ENCODE data around the gene AKAP9.
"Not testable (repeated sequence)": the region's sequence is repeated elsewhere in the genome, so short reads cannot be mapped to it uniquely, and the experiment has no call there.

Gene AKAP9

DNA sequence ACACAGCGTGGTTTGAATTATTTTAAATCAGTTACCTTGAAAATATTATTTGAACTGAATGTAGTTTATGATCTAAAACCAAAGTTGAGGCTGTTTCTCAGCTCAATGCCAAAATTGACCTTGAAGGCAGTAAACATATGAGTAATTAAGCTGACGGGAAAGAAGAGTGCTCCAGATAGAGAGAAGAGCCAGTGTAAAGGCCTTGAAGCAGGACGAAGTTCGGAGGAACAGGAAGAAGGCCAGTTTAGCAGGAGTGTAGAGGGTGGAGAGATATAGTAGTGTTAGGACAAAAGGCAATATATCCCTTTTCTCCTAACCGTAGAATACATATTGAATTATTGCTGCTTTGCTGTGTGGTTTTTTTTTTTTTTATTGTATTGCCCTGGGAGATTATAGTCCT is 130.4 kb downstream of the AKAP9 start:
- no peak for DNase-seq

DNA sequence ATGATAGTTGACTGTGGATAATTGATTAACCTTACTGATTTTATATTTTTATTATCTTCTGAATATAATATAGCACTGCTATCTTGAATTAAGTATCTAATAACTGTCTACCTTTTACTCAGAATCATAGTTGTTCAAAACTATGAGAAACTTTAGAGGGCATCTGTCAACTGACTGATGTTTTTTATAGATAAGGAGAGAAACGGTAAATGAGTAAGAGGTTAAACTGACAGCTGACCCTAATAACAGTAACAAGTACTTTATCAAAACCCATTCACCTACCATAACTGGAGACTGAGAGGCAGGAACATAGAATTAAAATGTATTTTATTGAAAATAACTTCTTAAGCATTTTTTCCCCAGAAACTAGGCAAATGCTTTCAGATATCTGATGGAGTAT is 131.5 kb downstream of the AKAP9 start:
- no peak for DNase-seq

- DNase-seq: no peak
Observed at GRCh38 chr7:92072708-92073107, 132.0 kb downstream of the AKAP9 start.

- no peak for DNase-seq
Observed at GRCh38 chr7:92075455-92076158, 134.9 kb downstream of the AKAP9 start.

DNA sequence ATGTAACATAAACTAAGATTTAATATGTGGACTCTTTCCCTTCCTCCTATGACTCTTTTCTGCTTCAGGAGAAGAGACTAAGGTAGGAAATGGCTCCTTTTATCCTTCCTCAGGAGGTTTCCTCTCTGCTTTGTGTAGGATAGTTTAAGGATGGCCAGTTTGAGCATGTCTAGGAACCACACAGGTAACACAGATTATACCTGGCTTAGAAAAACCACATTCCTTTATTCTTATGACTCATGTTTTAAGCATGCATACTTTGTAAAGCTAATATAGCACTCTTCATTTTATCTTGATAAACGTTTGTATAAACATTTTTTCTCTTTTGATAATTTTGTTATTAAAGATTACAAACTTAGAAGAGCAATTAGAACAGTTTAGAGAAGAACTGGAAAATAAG is 135.8 kb downstream of the AKAP9 start:
- no peak for DNase-seq

- DNase-seq: not testable (repeated sequence)
Observed at GRCh38 chr7:92083922-92084321, 143.3 kb downstream of the AKAP9 start.

DNA sequence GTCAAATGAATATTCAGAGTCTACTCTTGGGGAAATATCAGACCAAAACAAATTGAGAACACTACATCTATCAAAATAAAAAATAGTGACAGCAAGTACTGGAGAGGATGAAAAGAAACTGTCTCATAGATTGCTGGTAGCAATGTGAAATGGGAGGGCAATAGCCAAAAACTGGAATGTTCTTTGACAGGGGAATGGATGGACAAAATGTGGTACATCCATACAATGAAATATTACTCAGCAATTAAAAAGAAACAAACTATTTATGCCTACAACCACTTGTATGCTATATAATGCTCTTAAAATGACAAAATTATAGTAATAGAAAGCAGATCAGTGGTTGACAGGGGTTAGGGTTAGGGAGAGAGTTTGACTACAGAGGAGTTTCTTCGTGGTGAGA is 147.6 kb downstream of the AKAP9 start:
- no peak for DNase-seq

DNA sequence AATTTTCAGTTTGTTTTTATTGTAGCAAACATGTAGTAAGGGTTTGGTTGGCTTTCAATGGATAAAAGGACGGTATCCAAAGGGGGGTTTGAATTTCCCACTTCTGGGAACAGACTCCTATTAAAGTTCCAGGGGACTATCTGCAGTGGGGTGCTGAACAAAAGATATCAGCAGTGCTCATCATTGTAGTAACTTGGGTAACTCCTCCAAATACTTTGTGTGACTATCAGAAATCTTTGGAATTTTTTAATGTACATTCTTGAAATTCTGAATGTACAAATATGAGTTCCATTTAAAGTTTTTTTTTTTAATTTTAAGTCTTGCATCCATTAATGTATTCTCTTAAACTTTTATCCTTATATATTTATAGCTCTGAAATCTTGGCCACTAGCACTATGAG is 151.5 kb downstream of the AKAP9 start:
- no peak for DNase-seq

- DNase-seq: no peak
Observed at GRCh38 chr7:92095380-92095779, 154.7 kb downstream of the AKAP9 start.

GRCh38 chr7:92100534-92100933 is 159.9 kb downstream of the AKAP9 start:
- no peak for DNase-seq

DNA sequence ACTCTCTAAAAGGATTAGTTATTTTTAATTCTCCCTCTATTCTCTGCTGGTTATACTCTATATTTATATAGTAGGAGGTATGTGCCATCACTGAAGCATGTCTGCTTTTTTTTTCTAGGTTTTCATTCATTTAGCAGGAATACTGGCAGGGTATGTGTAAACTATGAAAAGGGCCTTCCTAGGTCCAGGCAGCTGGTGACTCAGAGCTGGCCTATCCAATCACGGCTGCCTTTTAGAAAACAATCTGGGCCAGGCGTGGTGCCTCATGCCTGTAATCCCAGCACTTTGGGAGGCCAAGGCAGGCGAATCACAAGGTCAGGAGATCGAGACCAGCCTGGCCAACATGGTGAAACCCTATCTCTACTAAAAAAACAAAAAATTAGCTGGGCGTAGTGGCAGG is 162.2 kb downstream of the AKAP9 start:
- DNase-seq: not testable (repeated sequence)

DNA sequence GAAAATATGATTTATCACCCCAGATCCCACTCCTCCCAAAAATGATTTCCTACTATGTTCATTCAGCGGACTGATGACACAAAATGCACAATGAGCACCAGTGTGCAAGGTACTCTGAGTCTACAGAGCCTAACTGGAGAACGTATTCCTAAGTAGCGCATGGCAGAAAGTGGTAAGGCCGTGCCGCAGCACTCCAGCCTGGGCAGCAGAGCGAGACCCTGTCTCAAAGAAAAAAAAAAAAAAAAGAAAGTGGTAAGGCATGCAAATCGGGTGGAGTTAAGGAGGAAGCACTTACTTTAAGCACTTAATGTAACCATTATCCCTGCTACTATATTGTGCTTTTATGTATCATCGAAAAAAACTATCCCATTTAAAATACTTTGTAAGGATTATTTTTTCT is 168.2 kb downstream of the AKAP9 start:
- no peak for DNase-seq

GRCh38 chr7:92110857-92111256 is 170.2 kb downstream of the AKAP9 start:
- no peak for DNase-seq

DNA sequence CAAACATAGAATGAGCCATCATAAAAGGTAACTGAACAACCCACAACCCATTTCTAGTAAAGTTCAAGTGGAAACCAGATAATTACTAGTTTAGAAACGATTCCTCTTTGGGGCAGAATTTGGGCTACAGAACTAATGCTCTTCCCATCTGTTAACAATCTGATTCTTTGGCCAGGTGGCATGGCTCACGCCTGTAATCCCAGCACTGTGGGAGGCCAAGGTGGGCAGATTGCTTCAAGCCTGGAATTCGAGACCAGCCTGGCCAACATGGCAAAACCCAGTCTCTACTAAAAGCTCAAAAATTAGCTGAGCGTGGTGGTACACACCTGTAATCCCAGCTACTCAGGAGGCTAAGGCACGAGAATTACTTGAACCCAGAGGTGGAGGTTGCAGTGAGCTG is 175.2 kb downstream of the AKAP9 start:
- DNase-seq: no peak

- DNase-seq: no peak
Observed at GRCh38 chr7:92116949-92117348, 176.3 kb downstream of the AKAP9 start.

DNA sequence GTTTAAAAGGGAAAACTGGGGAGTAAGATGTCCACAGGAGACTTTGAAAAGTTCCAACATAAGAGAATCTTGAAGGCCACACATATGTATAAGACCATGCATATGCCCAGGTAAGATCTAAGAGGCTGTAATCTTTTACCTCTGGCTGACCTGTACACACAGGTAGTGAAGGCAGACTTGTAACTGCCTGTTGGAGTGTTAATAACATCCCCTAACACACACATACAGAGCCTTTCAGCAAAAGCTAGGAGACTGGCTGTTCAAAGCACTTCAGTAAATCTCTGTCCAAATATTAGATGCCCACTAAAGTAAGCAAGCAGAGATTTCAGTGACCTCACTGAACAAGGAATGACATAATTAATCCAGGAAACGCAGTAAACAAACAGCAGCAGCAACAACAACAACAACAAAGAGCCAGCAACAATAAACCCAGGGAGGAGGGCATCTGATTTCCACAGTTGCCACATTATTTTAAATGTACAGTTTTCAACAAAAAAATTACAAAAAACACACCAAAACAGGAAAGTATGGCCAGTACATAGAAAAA is 178.6 kb downstream of the AKAP9 start:
- DNase-seq: no peak

DNA sequence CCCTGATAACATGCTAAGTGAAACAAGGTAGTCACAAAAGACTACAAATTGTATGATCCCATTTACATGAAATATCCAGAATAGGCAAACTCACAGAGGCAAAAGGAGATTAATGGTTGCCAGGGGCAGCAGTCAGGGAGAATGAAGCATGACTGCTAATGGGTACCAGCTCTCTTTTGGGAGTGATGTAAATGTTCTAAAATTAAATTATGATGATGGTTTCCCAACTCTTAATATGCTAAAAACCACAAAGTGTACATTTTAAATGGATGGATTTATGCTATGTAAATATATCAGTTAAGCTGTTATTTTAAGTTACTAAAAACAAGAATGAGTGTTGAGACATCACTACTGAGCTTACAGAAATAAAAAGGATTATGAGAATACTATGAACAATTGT is 181.0 kb downstream of the AKAP9 start:
- DNase-seq: no peak

DNA sequence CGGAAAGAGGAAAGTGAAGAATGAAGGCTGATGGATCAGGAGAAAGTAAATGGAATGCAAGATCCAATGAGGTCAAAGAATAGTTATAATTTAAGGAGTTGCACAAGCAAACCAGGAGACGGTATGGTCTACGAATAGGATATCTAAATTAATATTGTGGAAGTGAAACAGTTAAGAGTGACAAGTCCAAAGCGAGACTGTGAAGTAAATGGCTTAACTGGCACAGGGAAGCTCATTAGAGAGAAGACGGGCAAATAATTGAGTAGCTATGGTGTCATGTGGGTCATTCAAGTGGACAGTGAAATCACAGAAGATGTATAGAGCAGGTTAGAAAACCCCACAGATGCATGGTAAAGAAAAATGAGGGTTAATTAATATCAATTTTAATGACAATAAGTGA is 190.4 kb downstream of the AKAP9 start:
- DNase-seq: no peak

- no peak for DNase-seq
Observed at GRCh38 chr7:92131764-92132330, 191.2 kb downstream of the AKAP9 start.

DNA sequence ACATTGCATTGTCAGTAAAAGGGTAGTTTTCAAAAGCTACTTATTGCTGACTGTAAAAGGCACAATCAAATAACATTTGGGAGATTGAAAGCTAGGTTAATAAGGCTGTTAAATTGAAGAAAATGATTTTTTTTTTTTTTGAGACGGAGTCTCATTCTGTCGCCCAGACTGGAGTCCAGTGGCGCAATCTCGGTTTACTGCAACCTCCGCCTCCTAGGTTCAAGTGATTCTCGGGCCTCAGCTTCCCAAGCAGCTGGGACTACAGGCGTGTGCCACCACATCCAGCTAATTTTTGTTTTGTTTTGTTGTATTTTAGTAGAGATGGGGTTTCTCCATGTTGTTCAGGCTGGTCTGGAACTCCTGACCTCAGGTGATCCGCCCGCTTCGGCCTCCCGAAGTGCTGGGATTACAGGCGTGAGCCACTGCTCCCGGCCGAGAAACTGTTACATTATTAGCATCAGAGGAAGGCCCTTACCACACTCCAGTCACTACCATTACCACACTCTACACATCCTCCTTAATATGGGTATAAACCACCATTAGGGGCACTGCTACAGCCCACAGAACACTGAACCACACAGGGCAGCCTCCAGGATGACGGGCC is 192.6 kb downstream of the AKAP9 start:
- peak; percentile 17 for DNase-seq

DNA sequence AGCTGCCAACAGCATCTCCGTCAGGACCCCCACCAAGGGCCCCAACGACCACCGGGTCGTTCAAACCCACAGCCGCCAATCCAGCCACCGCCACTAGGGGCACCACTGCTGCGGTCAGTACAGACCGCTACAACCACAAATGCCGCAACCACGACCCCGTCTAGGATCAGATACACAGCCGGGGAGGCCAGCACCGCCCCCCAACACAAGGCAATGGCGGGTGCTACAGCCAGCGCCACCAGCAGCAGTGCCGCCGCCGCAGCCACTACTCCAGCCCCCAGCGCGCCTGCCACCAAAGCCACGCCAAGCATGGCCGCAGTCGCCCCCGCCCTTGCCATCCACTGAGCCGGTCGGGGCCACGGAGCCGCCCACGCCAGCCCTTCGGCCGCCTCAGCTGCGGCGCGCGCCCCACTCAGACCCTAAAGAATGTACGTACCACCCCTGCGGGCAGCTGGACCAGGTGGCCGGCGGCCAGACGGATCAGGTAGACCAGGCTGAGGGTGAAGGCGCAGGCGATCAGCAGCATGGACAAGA is 193.1 kb downstream of the AKAP9 start:
- DNase-seq: peak; percentile 74

DNA sequence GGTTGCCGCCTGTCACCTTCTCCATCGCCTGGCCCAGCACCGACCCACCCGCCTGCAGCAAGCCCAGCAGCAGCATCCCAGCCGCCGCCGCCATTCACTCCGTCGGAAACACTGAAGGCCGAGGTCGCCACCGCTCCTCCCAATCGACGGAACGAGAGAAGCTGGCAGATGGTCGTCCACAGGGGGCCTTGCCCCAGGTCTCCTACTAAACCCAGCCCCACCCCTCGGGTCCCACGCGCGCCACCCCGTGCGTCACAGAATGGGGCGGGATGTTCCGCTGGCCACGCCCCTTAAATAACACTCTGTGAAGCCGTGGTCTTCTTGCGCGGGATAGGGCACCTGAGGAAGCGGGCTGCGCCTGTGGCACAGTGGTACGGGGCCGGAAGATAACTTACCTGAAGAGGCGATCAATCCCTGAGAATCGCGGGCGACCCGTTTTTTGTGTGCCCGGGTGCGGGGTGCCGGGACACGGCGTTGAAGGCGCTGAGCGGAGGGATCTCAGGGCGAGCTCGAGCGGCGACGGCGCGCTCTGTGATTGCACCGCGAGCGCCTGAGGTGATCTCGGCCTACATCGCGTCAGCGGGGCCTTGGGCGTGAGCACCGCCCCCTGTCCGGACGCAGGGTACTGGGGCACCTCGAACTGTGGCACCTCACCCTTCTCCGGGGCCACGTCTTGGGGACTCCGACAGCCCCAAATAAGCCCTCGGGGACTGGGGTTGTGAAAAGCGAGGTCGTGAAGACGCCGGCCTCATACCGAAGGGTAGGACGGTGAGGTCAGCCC is 193.8 kb downstream of the AKAP9 start, which contains the start of gene CYP51A1:
CYP51A1 (minus strand) TSS at position 207 of the 781 bp plus-strand sequence; CDS start at position 94, 113 bp downstream.
- peak; percentile 96 for DNase-seq

Measured in RPMI8226 (cell line).